ENCODE data around the gene ZFP3. TPM values are rescaled to one million over a fixed set of nuclear protein-coding genes. Genes with fewer than 3 reads are reported as not detected.
"Not testable (repeated sequence)": the region's sequence is repeated elsewhere in the genome, so short reads cannot be mapped to it uniquely, and the experiment has no call there.

Gene ZFP3
- total RNA-seq, 2 experiments from 2014 or later: 2.9 to 3.4 TPM

DNA sequence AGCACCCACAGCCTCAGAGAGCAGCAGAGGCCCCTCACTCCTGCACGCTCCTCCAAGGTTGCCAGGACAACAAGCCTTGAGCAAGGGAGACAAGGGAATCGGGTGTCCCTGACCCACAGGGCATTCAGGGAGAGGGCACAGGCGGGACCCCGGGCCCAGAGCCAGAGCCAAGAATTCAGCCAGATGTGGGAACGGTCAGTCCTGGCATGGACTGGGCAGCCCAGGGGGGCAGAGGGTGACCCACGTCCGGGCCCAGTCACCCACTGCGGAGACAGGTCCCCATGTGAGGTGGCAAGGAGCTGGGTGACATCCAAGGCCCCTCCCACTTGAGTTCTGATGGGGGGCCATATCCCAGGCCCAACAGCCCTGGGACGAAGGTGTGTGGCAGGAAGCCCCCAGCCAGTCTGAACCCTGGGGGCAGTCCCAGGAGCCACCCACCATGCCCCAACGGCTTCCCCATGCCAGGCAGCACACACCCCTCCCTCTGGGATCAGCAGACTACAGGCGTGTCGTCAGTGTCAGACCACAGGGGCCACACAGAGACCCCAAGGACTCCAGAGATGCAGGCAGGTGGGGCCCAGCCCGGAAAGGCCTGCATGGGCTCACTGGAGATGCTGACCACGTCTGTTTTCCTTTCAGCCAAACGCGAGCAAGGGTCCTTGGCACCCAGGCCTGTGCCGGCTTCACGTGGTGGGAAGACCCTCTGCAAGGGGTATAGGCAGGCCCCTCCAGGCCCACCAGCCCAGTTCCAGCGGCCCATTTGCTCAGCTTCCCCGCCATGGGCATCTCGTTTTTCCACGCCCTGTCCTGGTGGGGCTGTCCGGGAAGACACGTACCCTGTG lies 60.6 kb downstream of the ZFP3 start:
- no peaks in the 10 kb centered on the region for H3K36me3 Mint-ChIP-seq (ENCODE audit: low read depth)
- H3K9me3 Mint-ChIP-seq: no peaks in the 10 kb centered on the region
- H3K27me3 Mint-ChIP-seq: peaks cover 6% of the 10 kb centered on the region
- no peaks in the 10 kb centered on the region for H3K4me1 Mint-ChIP-seq
- ChIA-PET CTCF (no interaction called here), POLR2A (no interaction called here)
- no peak overlapping the region for H3K27ac Mint-ChIP-seq
- DNase-seq: no peak
- no peak overlapping the region for H3K4me3 Mint-ChIP-seq

DNA sequence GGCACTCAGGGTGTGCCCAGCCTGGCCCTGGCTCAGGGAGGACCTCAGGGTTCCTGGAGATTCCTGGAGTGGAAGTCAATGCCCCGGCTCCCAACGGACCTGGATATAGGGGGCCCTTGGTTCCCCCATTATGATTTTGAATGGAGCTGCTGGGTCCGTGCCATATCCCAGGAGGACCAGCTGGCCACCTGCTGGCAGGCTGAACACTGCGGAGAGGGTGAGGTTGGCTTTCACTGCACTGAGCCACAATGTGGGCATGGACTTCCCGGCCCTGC lies 61.1 kb downstream of the ZFP3 start:
- ChIA-PET POLR2A (no interaction called here), CTCF (no interaction called here)
- no peaks in the 10 kb centered on the region for H3K4me1 Mint-ChIP-seq

DNA sequence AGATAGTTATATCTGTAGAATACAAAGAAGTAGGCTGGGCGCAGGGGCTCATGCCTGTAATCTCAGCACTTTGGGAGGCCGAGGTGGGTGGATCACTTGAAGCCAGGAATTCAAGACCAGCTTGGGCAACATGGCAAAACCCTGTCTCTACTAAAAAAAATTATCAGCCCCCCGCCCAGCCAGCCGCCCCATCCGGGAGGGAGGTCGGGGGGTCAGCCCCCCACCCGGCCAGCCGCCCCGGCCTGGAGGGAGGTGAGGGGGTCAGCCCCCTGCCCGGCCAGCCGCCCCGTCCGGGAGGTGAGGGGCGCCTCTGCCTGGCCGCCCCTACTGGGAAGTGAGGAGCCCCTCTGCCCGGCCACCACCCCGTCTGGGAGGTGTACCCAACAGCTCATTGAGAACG lies 64.6 kb downstream of the ZFP3 start:
- peaks cover 20% of the 10 kb centered on the region for H3K27me3 Mint-ChIP-seq
- H3K4me3 Mint-ChIP-seq; POLR2A ChIA-PET; CTCF ChIA-PET; H3K36me3 Mint-ChIP-seq (ENCODE audit: low read depth); DNase-seq; H3K9me3 Mint-ChIP-seq; H3K27ac Mint-ChIP-seq; H3K4me1 Mint-ChIP-seq: not testable (repeated sequence)

More for the DNA sequence above, 61.1 kb downstream of the ZFP3 start:
- no peak for DNase-seq
- Mint-ChIP-seq H3K4me3 (no peak overlapping the region), H3K27ac (no peak overlapping the region), H3K36me3 (ENCODE audit: low read depth) (no peaks in the 10 kb centered on the region), H3K27me3 (peaks cover 8% of the 10 kb centered on the region), H3K9me3 (no peaks in the 10 kb centered on the region)

Other genes with a start within 250 kb of the ZFP3 start
- 100 to 1,000 TPM; 107 to 109 TPM for gene MINK1, start 245.1 kb upstream of the ZFP3 start, total RNA-seq
- gene C17orf107, start 178.9 kb upstream of the ZFP3 start, total RNA-seq: under 1 TPM; 0.58 to 0.98 TPM
- under 1 TPM; 0.33 to 0.43 TPM for gene CHRNE, start 175.4 kb upstream of the ZFP3 start, total RNA-seq
- not detected for gene GP1BA, start 146.2 kb upstream of the ZFP3 start, total RNA-seq
- gene SLC25A11, start 138.4 kb upstream of the ZFP3 start, total RNA-seq: 10 to 100 TPM; 62.8 to 71.0 TPM
- gene RNF167, start 138.2 kb upstream of the ZFP3 start, total RNA-seq: 100 to 1,000 TPM; 249 to 261 TPM
- 1,000 to 10,000 TPM; 2,149 to 2,220 TPM for gene PFN1, start 129.9 kb upstream of the ZFP3 start, total RNA-seq
- 10 to 100 TPM; 26.8 to 33.0 TPM for gene ENO3, start 127.3 kb upstream of the ZFP3 start, total RNA-seq
- 10 to 100 TPM; 53.0 to 58.2 TPM for gene SPAG7, start 110.7 kb upstream of the ZFP3 start, total RNA-seq
- gene CAMTA2, start 90.8 kb upstream of the ZFP3 start, total RNA-seq: 10 to 100 TPM; 73.2 to 80.1 TPM
- gene INCA1, start 80.9 kb upstream of the ZFP3 start, total RNA-seq: under 1 TPM in 1 of 2 experiments, not detected in 1; 0.25 TPM
- gene KIF1C, start 80.5 kb upstream of the ZFP3 start, total RNA-seq: 10 to 100 TPM; 37.4 to 38.5 TPM
- under 1 TPM; 0.65 to 0.68 TPM for gene SLC52A1, start 43.0 kb upstream of the ZFP3 start, total RNA-seq
- 1 to 10 TPM; 6.4 to 6.7 TPM for gene ZNF232, start 33.4 kb downstream of the ZFP3 start, total RNA-seq
- under 1 TPM; 0.08 to 0.10 TPM for gene USP6, start 37.6 kb downstream of the ZFP3 start, total RNA-seq
- gene ZNF594, start 113.4 kb downstream of the ZFP3 start, total RNA-seq: 1 to 10 TPM; 7.0 to 8.6 TPM
- gene SCIMP, start 156.4 kb downstream of the ZFP3 start, total RNA-seq: not detected
- gene RABEP1, start 203.8 kb downstream of the ZFP3 start, total RNA-seq: 10 to 100 TPM; 37.3 to 37.8 TPM